Mesendoderm (in vitro differentiated cells): ENCODE data around the gene PGC.
A peak's percentile ranks its signal among the peaks of the same experiment; 100 is the strongest.

ENCODE experiments used
- DNase-seq: peaks from one replicate; pipeline ENCODE4 v3.0.0; 2013
- H2AK5ac ChIP-seq: 2 replicates; pipeline ENCODE4 v1.6.1; 2013; ENCODE audit warnings: low read length, inconsistent platforms
- H2BK120ac ChIP-seq: 2 replicates; pipeline ENCODE4 v1.6.1; 2013; ENCODE audit warnings: low read depth, mild to moderate bottlenecking, low read length, moderate library complexity, mixed read lengths
- H2BK15ac ChIP-seq: replicated peaks from 2 replicates; pipeline ENCODE4 v1.6.1; 2013; ENCODE audit warnings: low read depth, mild to moderate bottlenecking, moderate library complexity
- H2BK5ac ChIP-seq: 2 replicates; pipeline ENCODE4 v1.6.1; 2013; ENCODE audit warnings: low read length, inconsistent platforms
- H3K18ac ChIP-seq: 2 replicates; pipeline ENCODE4 v1.6.1; 2013; ENCODE audit warnings: mild to moderate bottlenecking, low read length, mixed read lengths
- H3K23ac ChIP-seq: one replicate; pipeline ENCODE4 v1.6.1; 2013; ENCODE audit warnings: low read length
- H3K27ac ChIP-seq: 2 replicates; pipeline ENCODE4 v1.5.1; 2013; ENCODE audit warnings: low read depth, mild to moderate bottlenecking, inconsistent platforms, low read length, moderate library complexity
- H3K27me3 ChIP-seq: 2 replicates; pipeline ENCODE4 v1.6.1; 2013; ENCODE audit warnings: low read length, control low read depth, mild to moderate bottlenecking, inconsistent platforms; ENCODE audit not compliant: insufficient read depth, poor library complexity
- H3K36me3 ChIP-seq: 2 replicates; pipeline ENCODE4 v1.6.1; 2013; ENCODE audit warnings: low read length, inconsistent platforms; ENCODE audit not compliant: control insufficient read depth, insufficient read depth
- H3K4ac ChIP-seq: one replicate; pipeline ENCODE4 v1.6.1; 2013; ENCODE audit warnings: low read depth, mild to moderate bottlenecking, low read length, moderate library complexity
- H3K4me1 ChIP-seq: 2 replicates; pipeline ENCODE4 v1.6.1; 2013; ENCODE audit warnings: low read depth, low read length, inconsistent platforms; ENCODE audit not compliant: control insufficient read depth
- H3K4me2 ChIP-seq: 2 replicates; pipeline ENCODE4 v1.6.1; 2013; ENCODE audit warnings: low read length
- H3K4me3 ChIP-seq: 2 replicates; pipeline ENCODE4 v1.5.1; 2013; ENCODE audit warnings: mild to moderate bottlenecking, low read length
- H3K56ac ChIP-seq: one replicate; pipeline ENCODE4 v1.6.1; 2013; ENCODE audit warnings: low read length
- H3K79me1 ChIP-seq: 2 replicates; pipeline ENCODE4 v1.6.1; 2013; ENCODE audit warnings: low read length, inconsistent platforms
- H3K79me2 ChIP-seq: 2 replicates; pipeline ENCODE4 v1.6.1; 2013; ENCODE audit warnings: mild to moderate bottlenecking, low read length; ENCODE audit not compliant: control insufficient read depth, insufficient read depth
- H3K9ac ChIP-seq: 2 replicates; pipeline ENCODE4 v1.6.1; 2013; ENCODE audit warnings: low read length, inconsistent platforms
- H4K5ac ChIP-seq: one replicate; pipeline ENCODE4 v1.6.1; 2013; ENCODE audit warnings: low read length
- H4K8ac ChIP-seq: one replicate; pipeline ENCODE4 v1.6.1; 2013; ENCODE audit warnings: low read depth, mild to moderate bottlenecking, control low read depth, low read length, moderate library complexity
- WGBS: extraction: QIAGEN DNeasy Blood & Tissue Kit; methylation state at CpG from one replicate; pipeline ENCODE4 v1.1.7; 2013; ENCODE audit warnings: low lambda C conversion rate, missing lambda C conversion rate; ENCODE audit not compliant: insufficient coverage; ENCODE audit errors: extremely low coverage; 5-methylcytosine and 5-hydroxymethylcytosine counted together

The PGC gene

GRCh38 chr6:41708856-41709255 is 38.3 kb downstream of the PGC start:
- H2BK5ac ChIP-seq: no peak overlapping the region
- H2BK15ac ChIP-seq: no peak overlapping the region
- no peak overlapping the region for H3K9ac ChIP-seq
- no peak overlapping the region for H4K8ac ChIP-seq
- no peaks in the 10 kb centered on the region for H3K27me3 ChIP-seq
- no peak overlapping the region for H2BK120ac ChIP-seq
- no peak overlapping the region for H3K27ac ChIP-seq
- H3K4me3 ChIP-seq: no peak overlapping the region
- no peak for DNase-seq
- no peaks in the 10 kb centered on the region for H3K36me3 ChIP-seq
- no peak overlapping the region for H4K5ac ChIP-seq
- no peaks in the 10 kb centered on the region for H3K79me2 ChIP-seq
- WGBS: no CpG with 5 or more reads among the region's 3 CpGs
- H3K4me2 ChIP-seq: no peak overlapping the region
- no peak overlapping the region for H3K18ac ChIP-seq
- no peaks in the 10 kb centered on the region for H3K79me1 ChIP-seq
- no peaks in the 10 kb centered on the region for H3K4me1 ChIP-seq
- H2AK5ac ChIP-seq: no peak overlapping the region
- H3K23ac ChIP-seq: no peak overlapping the region
- no peak overlapping the region for H3K56ac ChIP-seq
- no peak overlapping the region for H3K4ac ChIP-seq

- no peaks in the 10 kb centered on the region for H3K4me1 ChIP-seq
- H3K56ac ChIP-seq: no peak overlapping the region
- no peak overlapping the region for H2AK5ac ChIP-seq
- no peak overlapping the region for H3K4me3 ChIP-seq
- no peak overlapping the region for H3K4ac ChIP-seq
- no peak overlapping the region for H2BK15ac ChIP-seq
- H3K4me2 ChIP-seq: no peak overlapping the region
- no peak overlapping the region for H4K8ac ChIP-seq
- H3K27ac ChIP-seq: no peak overlapping the region
- no peak overlapping the region for H2BK120ac ChIP-seq
- H3K79me2 ChIP-seq: no peaks in the 10 kb centered on the region
- H3K9ac ChIP-seq: no peak overlapping the region
- no peaks in the 10 kb centered on the region for H3K27me3 ChIP-seq
- H3K79me1 ChIP-seq: no peaks in the 10 kb centered on the region
- no peak for DNase-seq
- no peaks in the 10 kb centered on the region for H3K36me3 ChIP-seq
- no peak overlapping the region for H4K5ac ChIP-seq
- no peak overlapping the region for H3K23ac ChIP-seq
- no CpG with 5 or more reads among the region's 14 CpGs for WGBS
- H3K18ac ChIP-seq: no peak overlapping the region
- no peak overlapping the region for H2BK5ac ChIP-seq
Observed at GRCh38 chr6:41707565-41708200, 39.5 kb downstream of the PGC start.

- Histone ChIP-seq H3K36me3 (no peaks in the 10 kb centered on the region), H3K27me3 (no peaks in the 10 kb centered on the region), H3K27ac (no peak overlapping the region), H2AK5ac (no peak overlapping the region), H2BK5ac (no peak overlapping the region), H3K4me1 (no peaks in the 10 kb centered on the region), H3K23ac (peak overlapping the region; percentile 53), H3K4me3 (no peak overlapping the region), H3K79me2 (no peaks in the 10 kb centered on the region), H3K9ac (no peak overlapping the region), H3K79me1 (no peaks in the 10 kb centered on the region), H3K4me2 (no peak overlapping the region), H2BK120ac (no peak overlapping the region), H4K5ac (no peak overlapping the region), H3K56ac (peak overlapping the region; percentile 36), H3K18ac (no peak overlapping the region), H3K4ac (no peak overlapping the region), H4K8ac (no peak overlapping the region), H2BK15ac (no peak overlapping the region)
- WGBS: no CpG with 5 or more reads among the region's 9 CpGs
- no peak for DNase-seq
Observed at GRCh38 chr6:41706876-41707564, 40.2 kb downstream of the PGC start.

- no peak overlapping the region for H2AK5ac ChIP-seq
- no peak overlapping the region for H2BK120ac ChIP-seq
- no peak overlapping the region for H3K4ac ChIP-seq
- H4K8ac ChIP-seq: no peak overlapping the region
- no CpG with 5 or more reads among the region's 15 CpGs for WGBS
- H3K27ac ChIP-seq: no peak overlapping the region
- no peaks in the 10 kb centered on the region for H3K79me1 ChIP-seq
- H2BK15ac ChIP-seq: no peak overlapping the region
- H3K27me3 ChIP-seq: no peaks in the 10 kb centered on the region
- no peak overlapping the region for H2BK5ac ChIP-seq
- no peaks in the 10 kb centered on the region for H3K36me3 ChIP-seq
- H3K23ac ChIP-seq: no peak overlapping the region
- no peak overlapping the region for H4K5ac ChIP-seq
- no peaks in the 10 kb centered on the region for H3K4me1 ChIP-seq
- DNase-seq: peak; percentile 72
- peak overlapping the region; percentile 43 for H3K9ac ChIP-seq
- H3K56ac ChIP-seq: peak overlapping the region; percentile 80
- H3K4me3 ChIP-seq: no peak overlapping the region
- no peak overlapping the region for H3K4me2 ChIP-seq
- no peaks in the 10 kb centered on the region for H3K79me2 ChIP-seq
- H3K18ac ChIP-seq: no peak overlapping the region
Observed at GRCh38 chr6:41705996-41706835, 41.0 kb downstream of the PGC start.

GRCh38 chr6:41705311-41705995 is 41.7 kb downstream of the PGC start:
- no peak overlapping the region for H3K4me2 ChIP-seq
- no peak overlapping the region for H2BK15ac ChIP-seq
- no peaks in the 10 kb centered on the region for H3K27me3 ChIP-seq
- DNase-seq: no peak
- no peak overlapping the region for H2AK5ac ChIP-seq
- H3K79me1 ChIP-seq: no peaks in the 10 kb centered on the region
- no peak overlapping the region for H3K23ac ChIP-seq
- WGBS: no CpG with 5 or more reads among the region's 12 CpGs
- no peaks in the 10 kb centered on the region for H3K79me2 ChIP-seq
- H3K56ac ChIP-seq: no peak overlapping the region
- H3K18ac ChIP-seq: no peak overlapping the region
- H4K8ac ChIP-seq: no peak overlapping the region
- H3K4me1 ChIP-seq: no peaks in the 10 kb centered on the region
- H2BK5ac ChIP-seq: no peak overlapping the region
- H3K9ac ChIP-seq: no peak overlapping the region
- H4K5ac ChIP-seq: no peak overlapping the region
- no peak overlapping the region for H3K4ac ChIP-seq
- H2BK120ac ChIP-seq: no peak overlapping the region
- H3K36me3 ChIP-seq: no peaks in the 10 kb centered on the region
- H3K4me3 ChIP-seq: no peak overlapping the region
- H3K27ac ChIP-seq: no peak overlapping the region
